Right hindlimb (tissue), 1 donor: ENCODE data around the gene TMEM202.
"Not testable (repeated sequence)": the region's sequence is repeated elsewhere in the genome, so short reads cannot be mapped to it uniquely, and the experiment has no call there.

Source experiments
- DNase-seq: peaks from one replicate; pipeline ENCODE4 v3.0.0-alpha.2; 2018

The TMEM202 gene

DNA sequence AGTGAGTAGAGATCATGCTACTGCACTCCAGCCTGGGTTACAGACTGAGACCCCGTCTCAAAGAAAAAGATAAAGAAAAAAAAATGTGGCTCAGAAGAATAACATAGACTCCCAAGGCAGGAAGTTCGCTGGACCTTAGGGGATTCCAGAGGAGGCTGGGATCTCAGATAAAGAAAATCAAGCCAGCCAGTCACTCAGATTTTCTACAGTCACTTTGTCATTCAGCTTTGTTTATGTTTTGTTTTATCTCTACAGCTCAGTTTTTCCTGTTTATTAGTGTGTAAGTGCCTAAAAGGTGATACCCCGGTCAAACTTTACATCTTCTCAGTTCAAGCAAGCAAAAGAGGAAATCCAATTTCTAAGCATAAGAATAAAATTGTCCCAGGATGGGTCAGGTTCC is 6.3 kb downstream of the TMEM202 start:
- no peak for DNase-seq

GRCh38 chr15:72404841-72405240 is 6.7 kb downstream of the TMEM202 start:
- no peak for DNase-seq

GRCh38 chr15:72406936-72407335 is 8.8 kb downstream of the TMEM202 start:
- no peak for DNase-seq

DNA sequence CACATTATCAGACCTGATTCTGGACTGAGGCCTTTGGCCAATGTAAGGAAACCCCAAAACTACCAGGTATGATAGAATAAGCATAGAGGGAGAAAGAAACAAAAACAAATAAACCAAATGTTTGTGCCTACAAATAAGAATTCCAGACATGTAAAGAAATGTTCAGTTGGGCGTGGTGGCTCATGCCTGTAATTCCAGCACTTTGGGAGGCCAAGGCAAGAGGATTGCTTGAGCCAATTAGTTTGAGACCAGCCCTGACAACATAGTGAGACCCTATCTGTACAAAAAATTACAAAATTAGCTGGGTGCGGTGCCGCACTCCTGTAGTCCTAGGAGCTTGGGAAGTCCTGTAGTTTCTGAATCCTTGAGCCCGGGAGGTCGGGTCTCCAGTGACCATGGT is 13.0 kb downstream of the TMEM202 start:
- no peak for DNase-seq

DNA sequence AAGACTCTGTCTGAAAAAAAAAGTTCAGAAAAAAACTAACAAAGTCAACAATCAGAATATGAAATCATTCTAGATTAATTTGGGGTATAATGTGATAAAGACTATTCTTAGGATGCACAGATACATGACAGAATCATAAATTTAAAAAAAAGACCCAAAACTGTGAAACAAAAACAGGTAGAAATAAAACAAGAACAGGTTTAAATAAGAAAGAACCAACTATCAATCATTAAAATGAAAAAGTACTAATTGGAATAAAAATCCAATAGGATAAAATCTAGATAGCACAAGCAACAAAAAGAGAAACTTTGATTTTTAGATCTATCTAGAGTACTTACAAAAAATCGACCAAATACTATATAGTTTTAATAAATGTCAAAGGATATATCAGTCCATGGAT is 13.4 kb downstream of the TMEM202 start:
- no peak for DNase-seq

- not testable (repeated sequence) for DNase-seq
Measured at GRCh38 chr15:72413337-72413736, 15.2 kb downstream of the TMEM202 start.

DNA sequence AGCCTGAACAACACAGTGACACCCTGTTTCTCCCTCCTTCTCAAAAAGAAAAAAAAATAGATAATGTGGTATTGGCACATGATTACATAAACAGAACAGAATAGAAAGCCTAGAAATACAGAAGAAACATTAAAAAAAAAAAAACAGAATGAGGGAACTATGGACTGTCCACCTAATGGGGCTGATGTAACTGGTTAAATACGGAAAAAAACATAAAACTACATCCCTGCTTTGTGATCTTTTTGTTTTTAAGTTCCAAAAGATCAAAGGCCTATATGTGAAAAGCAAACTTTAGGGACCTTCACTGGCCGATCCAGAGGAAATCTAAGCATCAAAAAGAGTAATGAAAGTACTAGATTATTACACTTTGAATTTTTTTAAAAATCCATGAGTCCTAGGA is 17.2 kb downstream of the TMEM202 start:
- no peak for DNase-seq

GRCh38 chr15:72419768-72420167 is 21.7 kb downstream of the TMEM202 start:
- DNase-seq, result not testable (repeated sequence)

DNA sequence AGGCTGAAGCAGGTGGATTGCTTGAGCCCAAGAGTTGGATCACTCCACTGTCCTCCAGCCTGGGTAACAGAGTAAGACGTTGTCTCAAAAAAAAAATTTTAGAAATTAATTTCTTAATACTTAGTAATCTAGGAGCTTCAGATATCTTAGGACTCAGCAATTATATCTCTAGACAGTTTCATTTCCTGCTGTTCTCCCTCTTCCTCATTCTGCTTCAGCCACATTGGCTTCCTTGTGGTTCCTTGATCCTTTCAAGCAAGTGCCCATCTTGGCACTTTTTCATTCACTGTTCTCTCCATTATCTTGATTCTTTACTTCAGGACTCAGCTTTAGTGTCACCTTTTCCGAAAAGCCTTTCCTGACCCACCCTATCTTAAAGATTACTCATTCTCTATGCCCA is 22.5 kb downstream of the TMEM202 start:
- no peak for DNase-seq

DNA sequence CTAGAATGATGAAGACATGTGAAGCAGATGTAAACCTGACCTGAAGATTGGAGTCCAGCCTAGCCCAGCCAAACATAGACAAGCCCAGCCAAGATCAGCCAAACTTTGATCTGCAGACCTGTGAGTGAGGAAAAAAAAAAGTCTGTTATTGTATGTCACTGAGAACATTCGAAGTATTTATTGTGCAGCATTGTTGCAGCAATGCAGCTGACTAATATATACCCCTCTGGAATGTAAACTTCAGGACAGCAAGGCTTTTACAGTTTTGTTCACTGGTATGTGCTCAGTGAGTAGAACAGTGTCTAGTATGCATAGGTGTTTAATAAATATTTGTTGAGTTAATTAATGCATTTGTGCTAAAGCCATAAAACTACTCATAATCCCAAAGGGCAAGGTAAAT is 23.4 kb downstream of the TMEM202 start:
- no peak for DNase-seq

- DNase-seq, result no peak
Measured at GRCh38 chr15:72423256-72423655, 25.2 kb downstream of the TMEM202 start.

DNA sequence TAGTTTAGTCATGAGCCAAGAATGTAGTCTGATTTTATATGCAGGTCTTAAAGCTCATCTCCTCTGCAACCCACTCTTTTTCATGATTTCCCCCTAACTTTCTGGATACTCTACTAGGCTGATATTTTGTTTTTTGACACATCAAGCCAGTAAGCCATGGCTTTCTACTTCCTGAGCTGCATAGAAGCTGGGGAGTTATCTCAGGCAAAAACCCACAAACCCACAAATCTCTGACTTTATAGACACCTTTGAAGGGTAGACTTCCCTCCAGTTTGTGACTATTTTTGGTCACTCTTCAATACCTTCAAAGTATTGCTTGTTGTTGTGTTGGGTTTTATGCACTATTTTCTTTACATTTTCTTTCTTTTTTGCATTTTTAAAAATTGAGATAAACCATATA is 28.6 kb downstream of the TMEM202 start:
- no peak for DNase-seq

DNA sequence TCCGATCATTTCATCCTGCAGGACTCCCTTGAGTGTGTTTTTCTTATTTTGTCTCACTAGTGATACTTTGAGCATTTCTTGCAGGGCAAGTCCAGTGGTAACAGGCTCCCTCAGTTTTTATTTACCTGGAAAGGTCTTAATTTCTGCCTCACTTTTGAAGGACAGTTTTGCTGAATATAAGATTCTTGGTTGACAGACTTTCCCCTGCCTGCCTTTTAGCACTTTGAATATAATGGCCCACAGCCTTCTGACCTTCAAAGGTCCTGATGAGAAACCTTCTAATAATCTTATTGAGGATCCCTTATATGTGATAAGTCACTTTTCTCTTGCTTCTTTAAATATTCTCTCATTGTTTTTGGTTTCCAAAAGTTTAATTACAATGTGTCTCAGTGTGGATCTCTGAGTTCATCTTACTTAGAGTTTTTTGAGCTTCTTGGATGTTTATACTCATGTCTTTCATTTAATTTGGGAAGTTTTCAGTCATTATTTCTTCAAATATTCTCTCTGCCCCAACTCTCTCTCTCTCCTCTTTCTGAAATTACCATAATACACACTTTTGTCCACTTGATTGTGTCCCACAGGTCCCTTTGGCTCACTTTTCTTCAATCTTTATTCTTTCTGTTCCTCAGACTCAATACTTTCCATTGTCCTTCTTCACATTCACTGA is 39.7 kb downstream of the TMEM202 start:
- DNase-seq, result no peak

DNA sequence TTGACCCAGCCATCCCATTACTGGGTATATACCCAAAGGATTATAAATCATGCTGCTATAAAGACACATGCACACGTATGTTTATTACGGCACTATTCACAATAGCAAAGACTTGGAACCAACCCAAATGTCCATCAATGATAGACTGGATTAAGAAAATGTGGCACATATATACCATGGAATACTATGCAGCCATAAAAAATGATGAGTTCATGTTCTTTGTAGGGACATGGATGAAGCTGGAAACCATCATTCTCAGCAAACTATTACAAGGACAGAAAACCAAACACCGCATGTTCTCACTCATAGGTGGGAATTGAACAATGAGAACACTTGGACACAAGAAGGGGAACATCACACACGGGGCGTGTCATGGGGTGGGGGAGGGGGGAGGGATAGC is 44.7 kb downstream of the TMEM202 start:
- not testable (repeated sequence) for DNase-seq

DNA sequence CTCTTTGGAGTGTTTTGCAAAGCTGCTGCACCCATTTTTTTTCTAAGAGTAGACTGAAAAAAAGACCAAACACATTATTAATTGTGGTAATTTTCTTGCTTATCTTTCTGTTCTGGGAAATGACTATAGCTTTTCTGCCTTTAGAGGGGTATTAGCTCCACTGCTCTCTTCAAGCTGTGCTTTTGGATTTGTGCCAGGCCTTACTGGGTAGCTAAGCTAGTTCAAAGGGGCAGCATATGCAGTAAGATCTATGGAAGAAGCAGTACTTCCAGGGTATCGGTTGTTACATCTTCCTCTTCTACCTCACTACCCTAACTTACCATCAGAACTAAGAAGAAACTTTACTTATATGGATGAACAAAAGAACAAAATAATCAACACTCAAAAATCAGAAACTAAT is 47.3 kb downstream of the TMEM202 start:
- no peak for DNase-seq

- DNase-seq, result no peak
Measured at GRCh38 chr15:72450805-72451204, 52.7 kb downstream of the TMEM202 start.

DNA sequence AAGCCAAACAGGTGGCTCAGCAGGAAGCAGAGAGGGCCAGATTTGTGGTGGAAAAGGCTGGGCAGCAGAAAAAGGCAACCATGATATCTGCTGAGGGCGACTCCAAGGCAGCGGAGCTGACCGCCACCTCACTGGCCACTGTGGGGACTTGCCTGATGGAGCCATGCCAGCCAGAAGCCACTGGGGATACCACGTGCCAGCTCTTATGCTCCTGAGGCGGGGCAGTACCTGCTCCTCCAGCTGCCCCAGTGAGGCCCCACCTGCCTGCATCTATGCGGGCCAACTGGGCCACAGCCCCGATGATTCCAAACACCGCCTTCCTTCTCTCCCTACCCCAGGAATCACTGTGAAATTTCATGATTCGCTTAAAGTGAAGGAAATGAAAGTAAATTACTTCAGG is 53.1 kb downstream of the TMEM202 start:
- no peak for DNase-seq

DNA sequence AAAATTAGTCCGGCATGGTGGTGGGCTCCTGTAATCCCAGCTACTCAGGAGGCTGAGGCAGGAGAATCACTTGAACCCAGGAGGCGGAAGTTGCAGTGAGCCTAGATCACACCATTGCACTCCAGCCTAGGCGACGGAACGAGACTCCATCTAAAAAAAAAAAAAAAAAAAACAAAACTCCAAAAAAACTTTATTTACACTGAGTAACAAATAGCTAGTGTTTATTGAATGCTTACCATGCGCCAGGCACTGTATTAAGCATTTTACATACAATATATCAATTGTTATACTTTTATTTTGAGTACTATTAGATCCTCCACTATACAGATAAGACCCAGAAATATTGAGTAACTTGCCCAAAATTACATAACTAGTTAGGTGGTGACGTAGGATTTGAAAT is 58.6 kb downstream of the TMEM202 start:
- no peak for DNase-seq
